RWPE2 (cell line): Measurements from ENCODE around the gene DEPDC5.
A peak's percentile ranks its signal among the peaks of the same experiment; 100 is the strongest.
"Not testable (repeated sequence)": the region's sequence is repeated elsewhere in the genome, so short reads cannot be mapped to it uniquely, and the experiment has no call there.

ENCODE experiments used
- ATAC-seq: fragments of 200-7000 bp; cut with Tn5 transposase; 3 replicates; pipeline ENCODE4 v1.9.1; 2021; ENCODE audit warnings: low read depth
- DNase-seq: peaks from one replicate; pipeline ENCODE4 v3.0.0-alpha.2; 2020; ENCODE audit warnings: low spot score
- H3K27ac ChIP-seq: fragments of 450-650 bp; 2 replicates; pipeline ENCODE4 v1.5.1; 2017; ENCODE audit warnings: mild to moderate bottlenecking; ENCODE audit not compliant: poor library complexity, severe bottlenecking
- H3K27me3 ChIP-seq: fragments of 250-450 bp; sonication (Bioruptor Pico); 2 replicates; pipeline ENCODE4 v1.5.1; 2021; ENCODE audit warnings: mild to moderate bottlenecking, moderate library complexity; ENCODE audit not compliant: insufficient read depth, poor library complexity, severe bottlenecking
- H3K36me3 ChIP-seq: fragments of 250-450 bp; sonication (Bioruptor Pico); 2 replicates; pipeline ENCODE4 v1.5.1; 2020; ENCODE audit warnings: low read depth, mild to moderate bottlenecking, moderate library complexity
- H3K4me1 ChIP-seq: fragments of 250-450 bp; sonication (Bioruptor Pico); 2 replicates; pipeline ENCODE4 v1.5.1; 2021; ENCODE audit warnings: mild to moderate bottlenecking, moderate library complexity; ENCODE audit not compliant: insufficient read depth, poor library complexity, severe bottlenecking
- H3K4me3 ChIP-seq: fragments of 250-450 bp; sonication (Bioruptor Pico); 2 replicates; pipeline ENCODE4 v1.5.1; 2021; ENCODE audit warnings: mild to moderate bottlenecking, moderate library complexity; ENCODE audit not compliant: severe bottlenecking
- H3K9me3 ChIP-seq: fragments of 250-450 bp; sonication (Bioruptor Pico); 2 replicates; pipeline ENCODE4 v1.5.1; 2021; ENCODE audit warnings: mild to moderate bottlenecking, moderate library complexity; ENCODE audit not compliant: severe bottlenecking
- TF ChIP-seq, protein P1 (sequence below): fragments of 450-650 bp; IDR thresholded peaks from one replicate; pipeline ENCODE4 v1.5.1; 2017; ENCODE audit warnings: mild to moderate bottlenecking, moderate library complexity; ENCODE audit not compliant: poor library complexity, severe bottlenecking

The DEPDC5 gene

DNA sequence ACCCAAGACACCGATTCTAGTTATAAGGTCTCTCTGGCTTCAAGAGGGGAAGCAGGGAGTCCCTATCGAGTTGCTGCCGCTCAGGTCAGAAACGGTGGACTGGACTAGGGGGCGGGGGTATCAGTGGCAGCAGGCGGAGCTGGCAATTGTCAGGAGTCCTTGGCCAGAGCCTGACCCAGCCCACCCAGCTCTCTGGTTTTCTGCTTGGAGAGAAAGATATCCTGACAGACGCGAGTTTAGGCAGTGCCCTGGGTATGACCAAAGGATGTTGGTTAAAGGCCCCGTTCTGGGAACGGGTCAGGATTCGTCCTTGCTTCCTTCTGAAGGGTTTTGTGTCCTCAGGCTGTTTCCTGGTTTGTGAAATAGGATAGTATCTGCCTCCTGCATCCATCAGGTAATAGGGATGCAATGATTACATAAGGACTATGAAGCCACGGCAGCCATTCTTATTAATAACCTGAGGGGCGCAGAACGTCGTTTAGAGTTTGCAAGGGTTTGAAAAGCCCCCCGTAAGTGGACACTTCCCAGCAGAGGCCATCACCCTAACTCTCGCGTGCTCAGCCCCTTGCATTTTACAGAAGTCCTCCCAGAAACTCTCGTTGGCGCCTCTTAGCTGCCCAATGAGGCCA, 700 bp upstream of the DEPDC5 start:
- H3K36me3 ChIP-seq: peaks cover 8% of the 10 kb centered on the region
- TF ChIP-seq, protein P1, sequence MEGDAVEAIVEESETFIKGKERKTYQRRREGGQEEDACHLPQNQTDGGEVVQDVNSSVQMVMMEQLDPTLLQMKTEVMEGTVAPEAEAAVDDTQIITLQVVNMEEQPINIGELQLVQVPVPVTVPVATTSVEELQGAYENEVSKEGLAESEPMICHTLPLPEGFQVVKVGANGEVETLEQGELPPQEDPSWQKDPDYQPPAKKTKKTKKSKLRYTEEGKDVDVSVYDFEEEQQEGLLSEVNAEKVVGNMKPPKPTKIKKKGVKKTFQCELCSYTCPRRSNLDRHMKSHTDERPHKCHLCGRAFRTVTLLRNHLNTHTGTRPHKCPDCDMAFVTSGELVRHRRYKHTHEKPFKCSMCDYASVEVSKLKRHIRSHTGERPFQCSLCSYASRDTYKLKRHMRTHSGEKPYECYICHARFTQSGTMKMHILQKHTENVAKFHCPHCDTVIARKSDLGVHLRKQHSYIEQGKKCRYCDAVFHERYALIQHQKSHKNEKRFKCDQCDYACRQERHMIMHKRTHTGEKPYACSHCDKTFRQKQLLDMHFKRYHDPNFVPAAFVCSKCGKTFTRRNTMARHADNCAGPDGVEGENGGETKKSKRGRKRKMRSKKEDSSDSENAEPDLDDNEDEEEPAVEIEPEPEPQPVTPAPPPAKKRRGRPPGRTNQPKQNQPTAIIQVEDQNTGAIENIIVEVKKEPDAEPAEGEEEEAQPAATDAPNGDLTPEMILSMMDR: no peak
- H3K27me3 ChIP-seq: no peaks in the 10 kb centered on the region
- no peaks in the 10 kb centered on the region for H3K9me3 ChIP-seq
- peak overlapping the region; percentile 63 for H3K4me3 ChIP-seq
- peaks cover 16% of the 10 kb centered on the region for H3K4me1 ChIP-seq
- no peak; the same call in 2 of the 3 replicates for ATAC-seq
- H3K27ac ChIP-seq: peak overlapping the region; percentile 82
- DNase-seq: no peak

DNA sequence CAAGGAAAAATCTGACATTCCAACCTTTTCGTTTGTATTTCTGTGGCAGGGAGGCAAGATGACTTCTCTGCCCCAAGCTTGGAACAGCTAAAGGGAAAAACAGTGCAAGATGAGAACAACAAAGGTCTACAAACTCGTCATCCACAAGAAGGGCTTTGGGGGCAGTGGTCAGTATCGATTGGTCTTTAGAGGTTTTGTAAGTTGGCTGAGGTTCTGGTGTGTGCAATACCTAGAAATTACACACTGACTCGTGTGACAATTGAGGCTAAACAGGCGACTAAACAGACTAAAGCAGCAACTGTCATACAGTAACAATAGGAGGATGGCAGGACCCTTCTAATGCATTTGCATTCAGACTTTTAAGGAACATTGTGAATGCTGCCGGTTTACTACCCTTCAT, 994 bp downstream of the DEPDC5 start:
- H3K9me3 ChIP-seq: no peaks in the 10 kb centered on the region
- peaks cover 13% of the 10 kb centered on the region for H3K4me1 ChIP-seq
- peaks cover 8% of the 10 kb centered on the region for H3K36me3 ChIP-seq
- TF ChIP-seq, protein P1: no peak
- DNase-seq (no peak), ATAC-seq (no peak)
- peak overlapping the region; percentile 63 for H3K4me3 ChIP-seq
- peak overlapping the region; percentile 82 for H3K27ac ChIP-seq
- no peaks in the 10 kb centered on the region for H3K27me3 ChIP-seq

DNA sequence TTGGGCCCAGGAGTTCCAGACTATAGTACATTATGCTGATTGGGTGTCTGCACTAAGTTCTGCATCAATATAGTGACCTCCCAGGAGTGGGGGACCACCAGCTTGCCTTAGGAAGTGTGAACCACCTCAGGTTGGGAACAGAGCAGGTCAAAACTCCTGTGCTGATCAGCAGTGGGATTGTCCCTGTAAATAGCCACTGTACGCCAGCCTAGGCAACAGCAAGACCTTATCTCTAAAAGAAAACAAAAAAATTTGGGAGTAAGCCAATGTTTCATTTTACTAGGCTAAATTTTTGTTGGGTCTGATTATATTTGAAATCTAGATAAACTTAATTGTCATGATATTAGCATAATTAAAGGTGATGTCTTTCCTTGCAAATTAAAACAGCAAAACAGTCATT, 3.4 kb downstream of the DEPDC5 start:
- Histone ChIP-seq H3K4me1 (peaks cover 8% of the 10 kb centered on the region), H3K27ac (no peak overlapping the region), H3K4me3 (no peak overlapping the region), H3K9me3 (no peaks in the 10 kb centered on the region), H3K36me3 (peaks cover 15% of the 10 kb centered on the region), H3K27me3 (no peaks in the 10 kb centered on the region)
- ATAC-seq (no peak), DNase-seq (no peak)
- TF ChIP-seq, protein P1: no peak

DNA sequence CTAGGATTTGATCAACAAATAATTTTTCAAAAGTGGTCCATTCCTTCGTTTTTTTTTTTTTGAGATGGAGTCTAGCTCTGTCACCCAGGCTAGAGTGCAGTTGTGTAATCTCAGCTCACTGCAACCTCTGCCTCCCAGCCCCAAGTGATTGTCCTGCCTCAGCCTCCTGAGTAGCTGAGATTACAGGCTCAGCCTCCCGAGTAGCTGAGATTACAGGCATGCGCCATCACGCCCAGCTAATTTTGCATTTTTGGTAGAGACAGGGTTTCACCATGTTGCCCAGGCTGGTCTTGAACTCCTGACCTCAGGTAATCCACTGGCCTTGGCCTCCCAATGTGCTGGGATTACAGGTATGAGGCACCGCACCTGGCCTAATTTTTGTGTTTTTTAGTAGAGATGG, 5.0 kb downstream of the DEPDC5 start:
- H3K27ac ChIP-seq, H3K27me3 ChIP-seq, H3K9me3 ChIP-seq, H3K4me3 ChIP-seq, H3K4me1 ChIP-seq, ATAC-seq, DNase-seq: not testable (repeated sequence)
- H3K36me3 ChIP-seq: peaks cover 20% of the 10 kb centered on the region

DNA sequence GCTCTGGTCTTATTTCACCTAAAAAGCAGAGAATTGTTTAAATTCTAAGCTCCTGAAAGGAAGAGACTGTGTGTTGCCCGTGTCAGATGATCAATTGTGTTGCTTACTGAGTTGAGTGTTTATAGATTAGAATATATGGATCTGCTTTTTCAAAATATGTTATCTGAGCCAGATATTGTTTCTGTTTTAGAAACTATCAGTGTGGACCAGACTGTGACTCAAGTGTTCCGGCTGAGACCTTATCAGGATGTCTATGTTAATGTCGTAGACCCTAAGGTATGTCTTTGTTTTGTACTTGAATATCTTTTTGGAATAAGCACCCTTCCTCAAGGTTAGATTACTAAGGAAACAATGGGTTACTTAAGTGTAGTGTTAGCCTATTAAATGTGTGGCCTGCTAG, 11.0 kb downstream of the DEPDC5 start:
- H3K4me1 ChIP-seq: no peaks in the 10 kb centered on the region
- H3K36me3 ChIP-seq: peaks cover 52% of the 10 kb centered on the region
- TF ChIP-seq, protein P1: no peak
- H3K27me3 ChIP-seq: no peaks in the 10 kb centered on the region
- H3K4me3 ChIP-seq: no peak overlapping the region
- no peaks in the 10 kb centered on the region for H3K9me3 ChIP-seq
- no peak for DNase-seq
- no peak for ATAC-seq
- H3K27ac ChIP-seq: no peak overlapping the region
